GM21576 (cell line): Measurements from ENCODE around the gene TXNRD2.
"Not testable (repeated sequence)": the region's sequence is repeated elsewhere in the genome, so short reads cannot be mapped to it uniquely, and the experiment has no call there.

Experiments
- ATAC-seq: cut with Tn5 transposase; IDR thresholded peaks from one replicate; pipeline ENCODE4 v1.9.1; 2021; ENCODE audit warnings: mild to moderate bottlenecking, moderate library complexity; ENCODE audit not compliant: unreplicated experiment

TXNRD2 gene

GRCh38 chr22:19926028-19926427, 15.6 kb downstream of the TXNRD2 start:
- ATAC-seq = not testable (repeated sequence)

DNA sequence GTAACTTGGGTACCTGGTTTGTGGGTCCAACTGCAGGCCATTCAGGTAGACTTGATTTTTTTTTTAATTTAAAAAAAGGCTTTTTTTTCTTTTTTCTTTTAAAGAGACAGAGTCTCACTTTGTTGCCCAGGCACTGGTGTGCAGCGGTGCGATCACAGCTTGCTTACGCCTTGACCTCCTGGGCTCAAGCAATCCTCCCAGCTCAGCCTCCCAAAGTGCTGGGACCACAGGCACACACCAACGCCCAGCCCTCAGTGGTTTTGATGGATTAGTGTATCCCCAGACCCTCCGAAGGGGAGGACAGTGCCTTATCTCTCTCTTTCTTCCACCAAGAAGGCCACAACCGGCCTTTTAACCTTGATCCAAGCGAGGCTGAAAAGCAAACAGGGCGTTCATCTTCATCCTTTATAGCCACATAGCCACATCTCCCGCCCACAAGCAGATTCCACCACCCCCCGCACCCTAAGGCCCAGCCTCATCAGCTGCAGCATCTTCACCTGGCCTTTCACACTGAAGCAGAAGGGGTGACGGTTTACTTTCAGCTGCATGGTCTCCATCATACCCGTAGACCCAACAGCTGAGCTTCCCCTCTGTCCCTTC, 17.6 kb downstream of the TXNRD2 start:
- no peak for ATAC-seq

GRCh38 chr22:19921544-19922081, 20.0 kb downstream of the TXNRD2 start:
- no peak for ATAC-seq

GRCh38 chr22:19919701-19920363, 21.8 kb downstream of the TXNRD2 start:
- ATAC-seq = no peak

DNA sequence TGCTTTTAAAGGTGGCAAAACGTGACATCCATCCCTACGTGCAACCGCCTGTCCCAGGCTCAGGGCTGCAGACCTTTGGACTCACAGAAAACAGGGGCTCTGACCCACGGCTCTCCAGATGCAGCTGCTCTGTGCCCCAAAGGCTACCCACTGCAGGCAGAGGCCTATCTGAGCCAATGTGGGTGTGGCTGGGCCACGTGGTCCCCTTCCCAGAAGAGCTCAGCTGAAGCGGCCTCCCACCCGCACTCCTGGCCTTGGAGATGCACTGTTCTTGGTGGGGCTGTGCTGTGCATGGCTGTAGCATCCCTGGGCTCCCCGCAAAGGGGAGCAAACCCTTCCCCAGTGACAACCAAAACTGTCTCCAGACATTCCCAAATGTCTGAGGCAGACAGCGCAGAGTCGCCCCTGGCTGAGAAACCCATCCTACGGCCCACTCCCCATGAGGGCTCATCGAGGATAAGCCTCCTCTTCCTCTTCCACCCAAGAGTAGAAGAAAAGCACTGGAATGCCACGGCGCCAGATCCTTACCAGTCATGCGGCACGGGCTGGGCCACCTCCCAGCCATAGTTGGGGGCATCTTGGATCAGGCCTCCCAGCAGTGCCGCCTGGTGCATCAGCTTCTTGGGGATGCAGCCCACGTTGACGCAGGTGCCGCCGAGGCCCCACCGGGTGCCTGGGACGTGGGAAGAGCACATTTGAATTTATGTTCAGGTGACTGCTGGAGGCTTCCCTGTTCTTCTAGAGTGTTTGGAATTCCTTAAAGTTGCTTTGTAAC, 23.1 kb downstream of the TXNRD2 start:
- no peak for ATAC-seq

GRCh38 chr22:19917389-19918138, 24.1 kb downstream of the TXNRD2 start:
- ATAC-seq = no peak

GRCh38 chr22:19916941-19917340, 24.7 kb downstream of the TXNRD2 start:
- ATAC-seq = no peak

DNA sequence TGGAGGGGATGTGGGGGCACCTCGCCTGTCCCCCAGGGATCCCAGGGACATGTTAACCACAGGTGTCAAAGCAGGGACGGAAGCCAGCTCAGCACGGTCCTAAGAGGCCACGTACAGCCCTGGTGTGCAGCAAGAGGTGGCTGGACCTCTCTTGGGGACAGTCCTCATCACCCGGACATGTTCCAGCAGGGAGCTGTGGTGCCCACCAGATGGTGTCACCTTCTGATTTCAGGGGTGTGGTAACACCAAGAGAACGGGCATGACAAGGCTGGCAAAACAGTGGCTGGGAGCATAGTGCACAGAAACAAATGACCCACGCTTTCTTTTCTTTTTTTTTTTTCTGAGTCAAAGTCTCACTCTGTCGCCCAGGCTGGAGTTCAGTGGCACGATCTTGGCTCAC, 25.6 kb downstream of the TXNRD2 start:
- no peak for ATAC-seq

GRCh38 chr22:19915287-19915954, 26.2 kb downstream of the TXNRD2 start:
- ATAC-seq = no peak

GRCh38 chr22:19914201-19914943, 27.2 kb downstream of the TXNRD2 start:
- no peak for ATAC-seq

DNA sequence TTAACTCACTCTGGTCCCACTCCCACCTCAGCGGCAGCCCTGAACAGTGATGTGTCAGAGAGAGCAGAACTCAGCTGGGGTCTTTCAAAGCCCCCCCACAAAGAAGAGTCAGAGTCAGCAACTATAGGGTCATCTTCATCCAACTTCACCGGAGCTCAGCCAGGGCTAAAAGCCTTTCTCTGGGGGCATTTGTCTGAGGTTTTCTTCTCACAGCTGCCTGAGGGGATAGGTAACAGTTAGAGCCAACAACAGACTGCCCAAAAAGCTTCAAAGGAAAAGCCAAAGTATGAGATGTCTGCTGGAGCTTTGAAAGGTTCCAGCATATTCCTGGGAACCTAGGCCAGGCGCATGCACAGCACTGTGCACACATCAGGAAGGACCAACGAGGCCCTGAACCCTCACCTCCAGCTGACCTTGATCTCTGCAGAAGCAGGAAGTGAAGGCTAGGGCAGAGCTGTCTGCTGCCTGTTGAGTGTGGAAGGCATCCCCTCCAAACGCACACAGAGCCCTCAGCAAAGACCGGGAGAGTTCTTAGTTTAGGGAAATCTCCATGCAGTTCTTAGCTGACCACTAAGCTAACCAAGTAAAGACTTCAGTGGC, 28.2 kb downstream of the TXNRD2 start:
- ATAC-seq = no peak

DNA sequence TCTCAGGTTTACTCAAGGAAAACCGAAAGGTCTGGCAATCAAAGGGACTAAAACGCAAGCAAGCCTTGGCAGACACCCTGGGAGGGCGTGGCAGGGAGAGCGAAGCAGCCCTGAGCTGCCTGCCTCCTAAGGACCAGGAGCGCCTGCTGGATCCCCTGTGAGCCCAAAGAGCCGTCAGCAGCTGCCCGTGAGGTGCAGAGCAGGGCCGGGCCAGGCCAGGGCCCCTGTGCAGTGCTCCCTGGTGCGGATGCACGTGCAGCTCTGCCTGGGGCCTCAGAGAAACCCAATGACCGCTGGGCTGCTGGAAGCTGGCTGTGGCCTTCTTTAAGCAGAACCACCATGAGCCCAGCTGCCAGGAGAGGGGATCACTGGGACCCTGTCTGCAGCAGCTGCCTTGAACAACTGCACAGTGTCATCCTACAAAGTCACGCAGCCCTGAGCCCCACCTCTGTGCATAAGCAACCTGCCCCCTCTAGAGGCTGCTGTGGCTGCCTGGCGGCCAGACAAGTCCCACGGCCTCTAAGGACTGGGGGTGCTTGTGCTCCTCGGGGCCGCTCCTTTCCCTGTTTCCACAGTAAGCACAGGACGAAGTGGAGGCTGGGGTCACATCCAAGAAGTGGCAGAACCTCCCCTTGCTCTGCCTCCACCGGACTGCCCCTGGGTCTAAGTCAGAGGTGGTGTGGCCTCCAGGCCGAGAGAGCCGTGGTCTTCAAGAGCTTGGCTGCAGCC, 29.2 kb downstream of the TXNRD2 start:
- no peak for ATAC-seq

- no peak for ATAC-seq
Measured at GRCh38 chr22:19911540-19912270, 29.9 kb downstream of the TXNRD2 start.

- ATAC-seq = no peak
Measured at GRCh38 chr22:19910180-19910744, 31.4 kb downstream of the TXNRD2 start.

DNA sequence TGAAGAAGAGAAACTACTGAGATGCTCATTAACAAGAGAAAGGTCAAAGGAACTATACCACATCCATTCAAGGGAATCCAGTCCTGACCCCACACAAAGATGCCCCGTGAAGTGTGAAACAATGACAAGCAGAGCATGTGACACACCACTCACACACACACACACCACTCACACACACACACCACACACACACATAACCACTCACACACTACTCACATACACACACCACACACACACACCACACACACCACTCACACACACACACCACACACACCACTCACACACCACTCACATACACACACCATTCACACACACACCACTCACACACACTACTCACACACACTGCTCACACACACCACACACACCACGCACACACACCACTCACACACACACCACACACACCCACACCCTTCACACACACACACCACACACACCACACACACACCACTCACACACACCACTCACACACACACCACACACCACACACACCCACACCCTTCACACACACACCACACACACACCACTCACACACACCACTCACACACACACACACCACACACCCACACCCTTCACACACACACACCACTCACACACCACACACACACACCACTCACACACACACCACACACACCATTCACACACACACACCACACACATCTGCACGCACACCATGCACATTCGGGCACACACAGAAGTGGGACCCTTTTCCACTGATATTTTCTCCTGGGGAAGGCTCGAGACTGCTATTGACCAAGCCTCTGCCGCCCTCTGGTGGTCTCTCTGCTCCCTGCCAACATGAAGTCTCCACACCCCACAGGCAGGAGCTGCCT, 32.1 kb downstream of the TXNRD2 start:
- ATAC-seq = no peak

DNA sequence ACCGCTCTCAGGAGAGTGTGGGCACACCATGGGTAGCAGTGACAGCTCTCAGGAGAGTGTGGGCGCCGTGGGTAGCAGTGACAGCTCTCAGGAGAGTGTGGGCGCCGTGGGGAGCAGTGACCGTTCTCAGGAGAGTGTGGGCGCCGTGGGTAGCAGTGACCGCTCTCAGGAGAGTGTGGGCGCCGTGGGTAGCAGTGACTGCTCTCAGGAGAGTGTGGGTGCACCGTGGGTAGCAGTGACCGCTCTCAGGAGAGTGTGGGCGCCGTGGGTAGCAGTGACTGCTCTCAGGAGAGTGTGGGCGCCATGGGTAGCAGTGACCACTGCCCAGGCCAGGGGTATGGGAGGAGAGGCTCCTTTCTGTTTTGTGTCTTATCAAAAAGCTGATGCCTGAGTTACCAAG, 33.7 kb downstream of the TXNRD2 start:
- not testable (repeated sequence) for ATAC-seq

DNA sequence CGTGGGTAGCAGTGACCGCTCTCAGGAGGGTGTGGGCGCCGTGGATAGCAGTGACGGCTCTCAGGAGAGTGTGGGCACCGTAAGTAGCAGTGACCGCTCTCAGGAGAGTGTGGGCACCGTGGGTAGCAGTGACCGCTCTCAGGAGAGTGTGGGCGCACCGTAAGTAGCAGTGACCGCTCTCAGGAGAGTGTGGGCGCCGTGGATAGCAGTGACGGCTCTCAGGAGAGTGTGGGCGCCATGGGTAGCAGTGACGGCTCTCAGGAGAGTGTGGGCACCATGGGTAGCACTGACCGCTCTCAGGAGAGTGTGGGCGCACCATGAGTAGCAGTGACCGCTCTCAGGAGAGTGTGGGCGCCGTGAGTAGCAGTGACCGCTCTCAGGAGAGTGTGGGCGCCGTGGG, 34.8 kb downstream of the TXNRD2 start:
- ATAC-seq = not testable (repeated sequence)
